HG02943 (cell line): ENCODE results near the gene SRPX2.
"Not testable (repeated sequence)": the region's sequence is repeated elsewhere in the genome, so short reads cannot be mapped to it uniquely, and the experiment has no call there.

Source experiments
- ATAC-seq: cut with Tn5 transposase; IDR thresholded peaks from one replicate; pipeline ENCODE4 v1.9.1; 2021; ENCODE audit warnings: mild to moderate bottlenecking, low read depth, moderate library complexity; ENCODE audit not compliant: unreplicated experiment

The SRPX2 gene

DNA sequence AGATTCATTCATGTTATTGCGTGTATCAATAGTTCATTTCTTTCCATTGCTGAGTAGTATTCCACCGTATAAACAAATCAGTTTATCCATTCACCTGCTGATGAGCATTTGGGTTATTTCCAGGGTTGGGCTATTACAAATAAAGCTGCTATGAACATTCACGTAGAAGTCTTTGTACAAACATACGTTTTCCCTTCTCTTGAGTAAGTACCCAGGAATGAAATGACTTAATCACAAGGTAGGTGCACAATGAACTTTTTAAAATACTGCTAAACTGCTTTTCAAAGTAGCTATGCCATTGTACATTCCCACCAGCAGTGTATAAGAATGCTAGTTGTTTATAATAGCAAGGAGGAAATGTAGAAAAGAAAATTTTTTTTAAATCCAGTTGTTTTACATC lies 52.0 kb downstream of the SRPX2 start:
- no peak for ATAC-seq

DNA sequence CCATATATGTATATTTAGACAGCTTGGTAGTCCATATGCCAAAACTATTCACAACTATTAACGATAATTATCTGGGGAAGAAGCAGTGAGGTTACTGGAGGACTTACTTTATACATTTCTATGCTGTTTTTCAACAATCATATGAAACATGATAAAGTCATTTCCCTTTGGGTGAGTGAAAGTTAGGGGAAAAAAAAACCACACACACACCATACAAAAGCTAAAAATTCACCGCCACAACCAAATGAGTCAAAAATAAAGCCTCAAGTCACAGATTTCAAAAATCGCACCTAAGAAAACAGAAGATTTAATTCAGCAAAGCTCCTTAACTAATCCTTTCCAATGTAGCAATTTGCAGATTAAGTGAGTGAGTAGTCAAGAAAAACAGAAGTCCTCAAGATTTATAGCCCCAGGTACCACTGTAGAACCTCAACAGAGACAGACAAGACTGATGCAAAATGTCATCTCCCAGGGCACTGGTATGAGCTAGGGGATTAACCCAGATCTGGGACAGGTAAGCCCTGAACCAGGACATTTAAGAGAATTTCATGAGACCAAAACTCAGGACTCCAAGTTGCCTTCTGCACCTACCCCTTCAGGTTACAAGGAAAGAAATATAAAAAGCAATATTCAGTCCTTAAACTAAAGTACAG lies 52.8 kb downstream of the SRPX2 start:
- no peak for ATAC-seq

GRCh38 chrX:100698551-100698950 lies 54.6 kb downstream of the SRPX2 start:
- no peak for ATAC-seq

- ATAC-seq = no peak
Observed at GRCh38 chrX:100700809-100701208, 56.8 kb downstream of the SRPX2 start.

DNA sequence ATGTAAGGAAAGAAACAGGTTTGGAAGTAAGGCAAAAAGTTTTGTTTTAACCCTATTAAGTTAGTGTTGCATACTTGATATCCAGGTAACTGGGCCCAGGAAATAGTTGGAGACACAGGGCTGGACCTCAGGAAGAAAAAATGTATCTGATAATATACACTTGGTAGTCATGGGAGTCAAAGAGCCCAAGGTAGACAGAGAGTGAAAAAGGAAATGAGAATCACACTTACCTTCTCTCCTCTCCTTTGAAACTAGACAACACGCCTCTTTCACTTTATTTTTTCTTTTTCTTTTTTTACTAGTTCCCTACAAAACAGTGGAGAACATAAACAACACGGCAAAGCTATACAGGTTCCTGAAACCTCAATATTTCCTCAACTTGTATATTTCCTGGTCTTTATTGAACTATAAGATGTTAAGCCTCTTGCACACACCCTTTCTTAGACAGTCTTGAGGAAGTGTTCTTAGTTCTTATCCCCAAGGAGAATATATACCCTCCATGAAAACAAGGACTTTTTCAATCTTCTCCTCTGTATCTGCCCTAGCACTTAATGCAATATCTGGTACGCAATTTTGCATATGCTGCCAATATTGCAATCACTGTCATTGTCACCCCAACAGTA lies 60.7 kb downstream of the SRPX2 start:
- ATAC-seq = no peak

- no peak for ATAC-seq
Observed at GRCh38 chrX:100710816-100711215, 66.8 kb downstream of the SRPX2 start.

DNA sequence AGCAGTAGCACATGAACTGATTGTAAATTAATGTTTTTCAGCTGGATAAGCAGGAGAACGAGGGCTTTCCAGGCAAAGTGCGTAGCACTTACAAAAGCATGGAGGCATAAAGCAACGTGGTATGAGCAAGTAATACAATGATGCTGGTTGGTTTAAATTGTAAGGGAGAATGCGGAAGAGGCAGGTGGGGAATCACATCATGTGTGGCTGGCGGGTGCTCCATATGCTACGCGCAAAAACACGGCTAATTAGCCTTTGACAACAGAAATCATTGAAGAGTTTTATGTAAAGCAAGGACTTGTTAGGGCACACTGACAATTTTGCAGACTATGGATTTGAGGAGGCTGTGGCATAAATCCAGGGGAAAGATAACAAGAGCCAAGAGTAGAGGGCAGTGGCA lies 73.4 kb downstream of the SRPX2 start:
- ATAC-seq = no peak

GRCh38 chrX:100719139-100719538 lies 75.1 kb downstream of the SRPX2 start:
- ATAC-seq = no peak

DNA sequence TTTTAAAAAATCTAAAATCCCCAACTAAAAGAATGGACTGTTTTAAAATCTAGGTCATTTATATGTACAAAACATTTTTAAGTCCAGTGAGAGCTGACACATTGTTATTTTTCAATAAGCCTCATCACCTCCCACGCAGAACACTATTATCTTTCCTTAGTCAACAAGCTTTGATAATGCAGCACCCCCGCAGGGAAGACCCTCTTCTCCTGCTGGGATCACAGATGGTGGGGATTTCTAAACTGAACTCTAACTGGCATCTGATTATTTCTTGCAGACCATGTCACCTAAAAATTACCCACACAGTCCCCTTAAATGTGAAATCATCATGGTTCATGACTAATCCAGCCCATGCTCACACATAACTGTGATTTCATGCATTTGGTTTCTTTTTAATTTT lies 76.3 kb downstream of the SRPX2 start:
- ATAC-seq = no peak

- ATAC-seq = no peak
Observed at GRCh38 chrX:100721328-100721727, 77.3 kb downstream of the SRPX2 start.

DNA sequence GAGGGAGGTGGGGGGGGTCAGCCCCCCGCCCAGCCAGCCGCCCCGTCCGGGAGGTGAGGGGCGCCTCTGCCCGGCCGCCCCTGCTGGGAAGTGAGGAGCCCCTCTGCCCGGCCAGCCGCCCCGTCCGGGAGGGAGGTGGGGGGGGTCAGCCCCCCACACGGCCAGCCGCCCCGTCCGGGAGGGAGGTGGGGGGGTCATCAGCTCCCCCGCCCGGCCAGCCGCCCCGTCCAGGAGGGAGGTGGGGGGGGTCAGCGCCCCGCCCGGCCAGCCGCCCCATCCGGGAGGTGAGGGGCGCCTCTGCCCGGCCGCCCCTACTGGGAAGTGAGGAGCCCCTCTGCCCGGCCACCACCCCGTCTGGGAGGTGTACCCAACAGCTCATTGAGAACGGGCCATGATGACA lies 80.0 kb downstream of the SRPX2 start:
- not testable (repeated sequence) for ATAC-seq
